Measurements from ENCODE around the gene IRX2.

GRCh38 chr5:2697446-2698200 lies 53.9 kb downstream of the IRX2 start:
- TF ChIP-seq CTCF (IDR thresholded peaks at IDR 0.05): no peak
- no peak for TF ChIP-seq POLR2A (IDR thresholded peaks at IDR 0.05)
- TF ChIP-seq POLR2AphosphoS5 (IDR thresholded peaks at IDR 0.05): no peak
- no peak for TF ChIP-seq EP300 (IDR thresholded peaks at IDR 0.05)

Measured in stomach (tissue), 4 donors.